MCF 10A (cell line): ENCODE measurements around the gene ENTPD6. TPM values are rescaled to one million over a fixed set of nuclear protein-coding genes. Genes with fewer than 3 reads are reported as not detected.
"Not testable (repeated sequence)": the region's sequence is repeated elsewhere in the genome, so short reads cannot be mapped to it uniquely, and the experiment has no call there.

Source experiments
- BruUV-seq: library from RNA; stranded (reverse); fragments of 400-500 nt; replicated peaks from 2 replicates; lab custom pipeline; 2021; lab: Mats Ljungman, UMichigan
- CTCF ChIA-PET: fragments of 300-600 bp; sonication (Branson Sonifier 250); formaldehyde crosslinking; extraction: SDS; loops from one replicate; lab custom pipeline; 2021; ENCODE audit warnings: antibody characterized with exemption, inconsistent platforms; lab: Yijun Ruan, JAX
- POLR2A ChIA-PET: fragments of 300-600, 350-650 bp; sonication (Branson Sonifier 250); formaldehyde crosslinking; extraction: SDS; loops from one replicate; lab custom pipeline; 2020; ENCODE audit warnings: antibody characterized with exemption, inconsistent platforms; lab: Yijun Ruan, JAX
- DNase-seq: peaks from one replicate; pipeline ENCODE4 v3.0.0-alpha.2; 2018; ENCODE audit not compliant: unreplicated experiment
- H3K27ac Mint-ChIP-seq: one replicate; pipeline ENCODE4 v1.8.0; 2022; ENCODE audit warnings: mild to moderate bottlenecking, low read depth, mixed read lengths; ENCODE audit not compliant: unreplicated experiment
- H3K27me3 Mint-ChIP-seq: one replicate; pipeline ENCODE4 v1.8.0; 2022; ENCODE audit warnings: mixed read lengths; ENCODE audit not compliant: insufficient read depth, unreplicated experiment
- H3K36me3 Mint-ChIP-seq: one replicate; pipeline ENCODE4 v1.8.0; 2022; ENCODE audit warnings: mild to moderate bottlenecking, moderate library complexity, mixed read lengths; ENCODE audit not compliant: insufficient read depth, unreplicated experiment
- H3K4me1 Mint-ChIP-seq: one replicate; pipeline ENCODE4 v1.8.0; 2022; ENCODE audit warnings: mixed read lengths; ENCODE audit not compliant: insufficient read depth, unreplicated experiment
- H3K4me3 Mint-ChIP-seq: one replicate; pipeline ENCODE4 v1.8.0; 2022; ENCODE audit warnings: mild to moderate bottlenecking, moderate library complexity, mixed read lengths; ENCODE audit not compliant: unreplicated experiment
- H3K9me3 Mint-ChIP-seq: one replicate; pipeline ENCODE4 v1.8.0; 2022; ENCODE audit warnings: mixed read lengths; ENCODE audit not compliant: unreplicated experiment
- CTCF ChIP-seq: fragments of 200-600 bp; IDR thresholded peaks from one replicate; pipeline ENCODE4 v1.8.0; 2022; ENCODE audit warnings: antibody characterized with exemption, mild to moderate bottlenecking; ENCODE audit not compliant: unreplicated experiment
- intact Hi-C: fragments of 100-400 bp; cut with micrococcal nuclease; formaldehyde crosslinking; loops from 2 replicates; pipeline ENCODE4 v1.14.1; 2022
- total RNA-seq: library from RNA; stranded (reverse); gene quantifications from 2 replicates; pipeline ENCODE4 v1.2.3, GENCODE V29; 2022

The ENTPD6 gene
- total RNA-seq, 1 experiment from 2014 or later = 98.0 TPM

GRCh38 chr20:25259788-25260254, 64.3 kb downstream of the ENTPD6 start:
- TF ChIP-seq CTCF = no peak
- Mint-ChIP-seq H3K27me3 (no peaks in the 10 kb centered on the region), H3K4me1 (peaks cover 16% of the 10 kb centered on the region), H3K4me3 (no peak overlapping the region), H3K9me3 (no peaks in the 10 kb centered on the region), H3K36me3 (peaks cover 79% of the 10 kb centered on the region), H3K27ac (no peak overlapping the region)
- intact Hi-C loops = no loop called here
- ChIA-PET POLR2A (interaction anchor here (1.4 kb wide), 1 partner anchor 13 kb away, joined by 5 read pairs; the partner anchor contains the start of gene PYGB), CTCF (interaction anchor here (1.5 kb wide), 1 partner anchor 36 kb away, joined by 7 read pairs; no protein-coding TSS in a partner anchor)
- no peak for DNase-seq
- no TSS peak for BruUV-seq

GRCh38 chr20:25260770-25261437, 65.4 kb downstream of the ENTPD6 start:
- DNase-seq, H3K4me3 Mint-ChIP-seq, H3K27me3 Mint-ChIP-seq, BruUV-seq, H3K9me3 Mint-ChIP-seq, intact Hi-C loops, H3K27ac Mint-ChIP-seq: not testable (repeated sequence)
- ChIA-PET CTCF (interaction anchor here (0.7 to 1.5 kb wide), 3 partner anchors 21 to 174 kb away, joined by 3 to 7 read pairs (median 3); no protein-coding TSS in a partner anchor), POLR2A (interaction anchor here (1.3 to 1.4 kb wide), 2 partner anchors 10 to 14 kb away, joined by 5 to 6 read pairs; partner anchors contain the start of gene PYGB)
- Mint-ChIP-seq H3K4me1 (peaks cover 15% of the 10 kb centered on the region), H3K36me3 (peaks cover 77% of the 10 kb centered on the region)

- ChIA-PET POLR2A (interaction anchor here (1.4 to 2.5 kb wide), 4 partner anchors 14 to 26 kb away, joined by 4 to 16 read pairs (median 5); partner anchors contain the start of gene PYGB), CTCF (interaction anchor here (0.6 to 2.2 kb wide), 3 partner anchors 25 to 204 kb away, joined by 3 to 7 read pairs (median 4); no protein-coding TSS in a partner anchor)
- H3K27me3 Mint-ChIP-seq = no peaks in the 10 kb centered on the region
- DNase-seq = no peak
- no TSS peak for BruUV-seq
- no peaks in the 10 kb centered on the region for H3K9me3 Mint-ChIP-seq
- no peak for TF ChIP-seq CTCF
- no peak overlapping the region for H3K4me3 Mint-ChIP-seq
- intact Hi-C loops = no loop called here
- H3K27ac Mint-ChIP-seq = peak overlapping the region; percentile 74
- peaks cover 7% of the 10 kb centered on the region for H3K4me1 Mint-ChIP-seq
- H3K36me3 Mint-ChIP-seq = peaks cover 91% of the 10 kb centered on the region
Measured at GRCh38 chr20:25269057-25269832, 73.7 kb downstream of the ENTPD6 start.

GRCh38 chr20:25269833-25270170, 74.3 kb downstream of the ENTPD6 start:
- ChIA-PET CTCF (interaction anchor here (2.2 kb wide), 1 partner anchor 26 kb away, joined by 7 read pairs; no protein-coding TSS in a partner anchor), POLR2A (interaction anchor here (2.5 kb wide), 1 partner anchor 19 kb away, joined by 16 read pairs; no protein-coding TSS in a partner anchor)
- H3K27me3 Mint-ChIP-seq = no peaks in the 10 kb centered on the region
- H3K36me3 Mint-ChIP-seq = peaks cover 95% of the 10 kb centered on the region
- H3K9me3 Mint-ChIP-seq = no peaks in the 10 kb centered on the region
- H3K4me1 Mint-ChIP-seq = peaks cover 7% of the 10 kb centered on the region
- H3K4me3 Mint-ChIP-seq = no peak overlapping the region
- intact Hi-C loops = no loop called here
- BruUV-seq = no TSS peak
- DNase-seq = no peak
- no peak for TF ChIP-seq CTCF
- H3K27ac Mint-ChIP-seq = peak overlapping the region; percentile 74
